RKO (cell line): ENCODE results near the gene GHR.
"Not testable (repeated sequence)": the region's sequence is repeated elsewhere in the genome, so short reads cannot be mapped to it uniquely, and the experiment has no call there.

Source experiments
- DNase-seq: peaks from one replicate; pipeline ENCODE4 v3.0.0-alpha.2; 2016; ENCODE audit warnings: low spot score

The GHR gene

DNA sequence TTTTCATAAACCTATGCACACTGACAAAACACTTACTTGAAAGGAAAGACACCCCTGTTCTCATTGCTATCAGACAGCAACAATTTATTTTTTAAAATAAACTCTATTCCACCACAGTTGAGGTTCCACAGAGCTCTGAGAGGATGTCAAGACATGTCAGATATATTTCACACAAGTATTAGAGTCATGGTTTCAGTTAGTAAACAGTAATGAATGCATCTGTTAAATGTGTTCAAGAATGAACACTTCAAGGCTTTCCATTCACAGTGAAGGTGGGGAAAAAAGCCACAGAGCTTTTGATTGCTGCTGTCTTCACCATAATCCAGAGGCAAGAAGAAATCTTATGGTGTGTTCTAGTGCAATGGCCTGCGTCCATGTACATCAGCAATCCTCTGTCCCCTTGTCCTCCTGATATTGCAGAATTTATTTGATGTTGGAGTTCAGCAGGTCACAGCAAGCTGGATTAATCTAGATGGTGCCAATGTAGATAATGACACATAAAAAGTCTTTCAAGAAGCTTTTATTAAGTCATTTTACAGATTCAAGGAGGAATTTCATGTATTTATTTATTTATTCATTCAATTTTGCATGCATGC, 146.8 kb downstream of the GHR start:
- DNase-seq = no peak

GRCh38 chr5:42570966-42571960, 148.0 kb downstream of the GHR start:
- DNase-seq = peak; percentile 2

DNA sequence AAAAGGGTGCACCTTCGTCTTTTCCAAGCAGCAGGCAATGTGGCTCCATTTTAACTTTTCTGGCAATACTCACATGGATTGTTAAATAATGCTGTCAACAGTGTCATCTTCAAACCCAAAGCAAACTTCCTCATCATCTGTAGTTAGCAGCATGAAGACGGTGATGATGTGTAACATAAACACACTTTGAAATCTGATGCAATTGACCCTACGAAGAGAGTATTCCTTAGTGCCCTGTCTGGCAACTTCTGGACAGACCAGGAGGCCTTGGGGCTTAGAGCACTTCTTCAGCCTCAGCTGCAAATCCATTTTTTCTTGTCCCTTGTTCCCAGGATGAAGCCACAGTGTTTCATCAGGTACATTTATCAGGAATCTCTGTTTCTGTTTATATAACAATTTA, 149.1 kb downstream of the GHR start:
- DNase-seq = no peak

- no peak for DNase-seq
Measured at GRCh38 chr5:42573386-42573785, 150.1 kb downstream of the GHR start.

DNA sequence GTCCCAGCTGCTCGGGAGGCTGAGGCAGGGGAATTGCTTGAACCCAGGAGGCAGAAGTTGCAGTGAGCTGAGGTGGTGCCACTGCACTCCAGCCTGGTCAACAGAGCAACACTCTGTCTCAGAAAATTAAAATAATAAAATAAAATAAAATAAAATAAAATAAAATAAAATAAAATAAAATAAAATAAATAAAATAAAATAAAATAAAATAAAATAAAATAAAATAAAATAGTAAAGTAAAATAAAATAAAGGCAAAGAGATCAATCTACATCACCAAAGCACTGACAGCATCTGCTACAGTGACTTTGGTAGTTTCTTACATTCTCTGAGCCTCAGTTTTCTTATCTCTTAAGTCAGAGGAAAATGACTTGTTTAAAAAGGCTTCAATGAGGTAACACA, 152.7 kb downstream of the GHR start:
- not testable (repeated sequence) for DNase-seq

GRCh38 chr5:42578901-42579300, 155.7 kb downstream of the GHR start:
- not testable (repeated sequence) for DNase-seq

- peak; percentile 4 for DNase-seq
Measured at GRCh38 chr5:42579320-42579719, 156.1 kb downstream of the GHR start.

DNA sequence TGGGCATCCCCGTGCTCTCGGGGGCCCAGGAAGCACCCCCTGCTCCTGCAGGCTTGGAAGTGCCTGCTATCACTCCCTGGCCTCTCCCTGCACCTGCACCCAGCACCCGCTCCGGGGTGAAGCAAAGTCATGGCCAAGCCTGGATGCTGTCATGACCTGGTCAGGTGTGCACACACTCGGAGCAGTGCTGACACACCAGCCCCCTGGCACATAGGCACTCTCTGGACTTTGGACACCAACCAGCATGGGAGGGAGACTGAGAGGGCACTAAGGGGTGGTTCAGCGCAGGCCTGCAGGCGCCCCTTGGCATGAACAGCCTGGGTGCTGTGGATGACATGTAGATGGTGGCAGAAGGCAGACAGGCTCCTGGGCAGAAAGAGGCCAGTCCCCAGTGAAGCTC, 158.6 kb downstream of the GHR start:
- no peak for DNase-seq

- DNase-seq = no peak
Measured at GRCh38 chr5:42582723-42583122, 159.5 kb downstream of the GHR start.

DNA sequence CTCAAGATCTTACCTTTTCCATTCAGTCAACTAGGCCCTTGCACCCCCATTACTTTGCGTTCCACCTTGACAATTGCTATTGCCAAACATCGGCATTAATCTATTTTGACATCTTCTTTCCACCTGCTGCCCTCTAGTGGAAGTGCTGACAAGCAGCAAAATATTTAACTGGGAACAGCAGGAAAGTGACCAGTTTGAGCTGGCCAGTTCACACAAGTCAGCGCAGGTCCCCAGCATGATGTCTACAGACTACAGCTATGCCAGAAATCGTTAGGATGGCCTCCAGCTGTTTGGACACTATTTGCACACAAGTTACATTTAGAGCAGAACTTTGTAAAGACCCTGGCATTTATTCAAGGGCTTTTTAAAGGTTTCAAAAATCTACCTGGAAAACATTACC, 160.1 kb downstream of the GHR start:
- peak; percentile 70 for DNase-seq

DNA sequence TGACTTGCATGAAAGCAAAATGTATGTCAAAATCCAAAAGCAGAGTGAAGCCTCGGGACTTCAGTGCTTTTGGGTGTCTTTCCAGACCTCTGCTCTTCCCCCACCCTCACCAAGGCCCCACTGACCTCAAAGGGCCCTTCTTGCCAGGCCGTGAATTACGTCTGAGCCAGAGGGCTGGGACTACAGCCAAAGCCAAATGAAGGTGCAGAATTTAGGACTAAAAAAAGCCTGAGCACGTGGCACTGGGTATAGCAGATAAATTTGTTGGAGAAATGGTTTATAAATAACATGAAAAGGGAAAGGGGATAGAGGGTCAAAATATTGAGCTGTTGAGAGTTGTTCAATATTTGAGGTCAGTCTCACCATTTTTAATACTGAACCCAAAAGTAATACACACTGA, 163.4 kb downstream of the GHR start:
- no peak for DNase-seq

DNA sequence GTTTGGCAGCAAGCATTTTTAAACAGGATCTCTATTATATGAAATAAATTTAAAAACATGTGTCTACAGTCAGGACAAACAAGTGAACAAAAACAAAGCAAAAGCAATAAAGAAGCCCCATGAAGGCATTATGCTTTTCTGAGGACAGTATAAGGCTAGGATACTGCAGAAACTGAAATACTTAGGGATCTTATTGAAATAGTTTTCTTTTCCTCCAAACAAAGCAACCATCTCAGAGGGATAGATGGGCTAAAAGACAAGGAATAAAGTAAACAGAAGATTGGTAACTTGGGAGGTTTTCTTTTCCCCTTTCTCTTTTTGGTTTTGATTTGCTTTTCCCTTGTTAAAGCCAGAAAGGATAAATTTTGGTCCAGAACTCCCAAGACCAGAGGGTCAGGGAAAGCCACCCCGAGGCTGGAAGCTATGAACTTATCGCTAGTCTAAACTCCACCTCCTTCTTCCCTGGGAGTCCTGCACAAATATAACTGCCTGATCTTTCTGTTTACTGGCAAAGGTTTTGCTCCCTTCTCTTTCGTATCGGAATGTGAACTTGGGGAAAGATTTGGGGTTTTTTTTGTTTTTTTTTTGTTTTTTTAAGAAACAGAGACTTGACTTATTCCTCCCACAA, 164.0 kb downstream of the GHR start:
- DNase-seq = no peak

GRCh38 chr5:42590566-42590965, 167.3 kb downstream of the GHR start:
- no peak for DNase-seq

DNA sequence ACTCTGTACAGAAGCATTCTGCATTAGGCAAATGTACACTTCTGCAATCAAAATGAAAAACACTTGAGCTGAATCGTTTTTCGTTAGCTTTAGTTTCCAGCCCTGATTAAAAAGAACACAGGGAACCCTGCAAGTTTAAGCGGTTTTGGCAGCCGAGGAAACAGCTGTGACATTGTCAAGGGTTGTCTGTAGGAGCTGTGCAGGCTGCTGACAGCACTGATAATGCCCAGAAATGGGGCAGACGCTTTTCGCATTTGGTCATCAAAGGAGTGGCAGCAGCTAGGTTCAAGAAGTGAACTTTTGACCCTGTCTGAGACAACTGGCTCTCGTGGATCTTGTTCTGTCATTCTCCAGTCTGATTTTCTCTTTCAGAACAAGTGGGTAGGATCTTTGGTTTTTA, 167.8 kb downstream of the GHR start:
- DNase-seq = no peak

DNA sequence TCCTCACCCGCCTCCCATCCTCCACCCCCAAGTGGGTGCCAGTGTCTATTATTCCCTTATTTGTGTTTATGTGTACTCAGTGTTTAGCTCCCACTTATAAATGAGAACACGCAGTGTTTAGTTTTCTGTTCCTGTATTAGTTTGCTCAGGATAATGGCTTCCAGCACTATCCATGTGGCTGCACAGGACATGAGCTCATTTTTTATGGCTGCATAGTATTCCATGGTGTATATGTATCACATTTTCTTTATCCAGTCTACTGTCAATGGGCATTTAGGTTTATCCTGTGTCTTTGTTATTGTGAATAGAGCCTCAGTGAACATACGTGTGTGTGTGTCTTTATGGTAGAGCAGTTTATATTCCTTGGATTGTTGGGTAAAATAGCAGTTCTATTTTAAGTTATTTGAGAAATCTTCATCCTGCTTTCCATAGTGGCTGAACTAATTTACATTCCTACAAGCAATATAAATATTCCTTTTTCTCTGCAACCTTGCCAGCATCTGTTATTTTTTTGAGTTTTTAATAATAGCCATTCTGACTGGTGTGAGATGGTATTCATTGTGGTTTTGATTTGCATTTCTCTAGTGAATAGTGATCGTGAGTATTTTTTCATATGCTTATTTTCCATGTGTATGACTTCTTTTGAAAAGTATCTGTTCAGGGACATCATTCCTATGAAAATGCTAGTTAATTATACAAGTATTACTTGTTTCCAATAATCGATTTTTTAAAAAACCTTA, 169.3 kb downstream of the GHR start:
- no peak for DNase-seq

DNA sequence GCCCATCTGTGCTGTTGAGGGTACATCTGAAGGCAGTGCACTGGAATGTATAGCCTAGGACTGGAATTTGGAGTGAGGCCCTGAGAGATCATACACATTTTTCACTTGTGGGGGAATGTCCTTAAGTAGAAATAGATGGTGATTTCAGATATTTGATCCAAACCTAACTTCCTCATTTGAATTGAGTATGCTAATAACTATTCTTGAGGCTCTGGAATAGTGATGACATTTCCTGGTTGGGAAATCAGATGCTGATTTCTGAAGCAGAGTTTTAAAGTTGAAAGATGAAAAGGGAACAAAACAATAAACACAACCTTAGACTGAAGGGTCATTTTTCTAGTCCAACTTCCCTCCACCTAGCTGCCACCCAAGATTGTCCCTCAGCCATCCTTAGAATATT, 170.4 kb downstream of the GHR start:
- no peak for DNase-seq

DNA sequence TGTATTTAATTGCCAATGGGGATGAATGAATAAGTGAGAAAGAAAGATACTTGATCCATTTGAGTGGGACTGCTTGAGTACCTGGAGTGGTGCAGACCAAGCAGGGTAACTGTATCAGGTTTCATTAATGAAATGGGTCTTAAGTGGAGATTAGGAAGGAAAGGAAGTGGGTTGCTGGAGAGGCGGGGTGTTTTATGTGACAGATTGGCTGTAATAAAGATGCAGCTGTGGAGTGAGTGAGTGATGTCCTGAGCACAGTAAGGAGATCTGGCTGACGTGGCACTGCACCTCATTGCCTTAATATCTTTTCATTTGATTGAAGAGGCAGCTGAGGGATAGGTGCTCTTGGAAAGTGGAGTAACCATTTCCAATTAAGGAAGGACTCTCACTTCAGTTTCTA, 172.4 kb downstream of the GHR start:
- DNase-seq = no peak

DNA sequence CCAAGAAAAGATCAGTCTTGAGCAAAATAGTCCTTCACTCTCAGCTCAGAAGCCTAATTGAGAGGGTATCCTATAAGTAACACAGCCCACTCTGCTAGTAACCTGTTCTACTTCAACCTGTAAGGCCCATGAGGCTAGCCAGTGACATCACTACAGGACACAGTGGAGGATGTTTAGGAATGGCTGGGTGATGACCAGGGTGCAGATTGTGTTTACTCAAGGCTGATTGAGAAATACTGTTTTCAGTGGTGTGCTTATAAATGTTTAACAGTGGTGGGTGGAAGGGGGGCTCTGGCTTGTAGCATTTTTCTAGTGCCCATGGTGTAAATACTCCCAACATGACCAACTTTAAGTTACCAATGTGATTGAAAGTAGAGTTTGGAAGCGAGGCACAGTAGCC, 173.6 kb downstream of the GHR start:
- no peak for DNase-seq

GRCh38 chr5:42597318-42597937, 174.2 kb downstream of the GHR start:
- no peak for DNase-seq

DNA sequence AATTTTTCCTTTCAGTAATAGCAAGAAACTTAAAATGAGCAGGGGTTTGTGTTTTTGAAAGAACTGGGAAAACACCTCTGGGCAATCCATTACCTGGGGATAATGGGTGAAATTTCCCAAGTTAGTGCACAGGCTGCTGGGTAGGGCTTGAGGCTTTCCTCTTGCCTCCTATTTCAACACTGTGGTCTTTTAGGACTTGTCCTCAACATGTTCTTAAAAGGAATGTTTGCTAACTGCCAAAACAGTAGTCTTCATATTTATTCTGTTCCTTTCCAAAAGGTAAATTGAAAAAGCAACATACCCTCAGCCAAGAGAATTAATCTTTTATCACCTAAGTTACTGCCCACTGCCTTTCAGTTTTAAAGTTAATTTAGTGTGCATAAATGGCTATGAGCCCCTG, 175.1 kb downstream of the GHR start:
- no peak for DNase-seq

DNA sequence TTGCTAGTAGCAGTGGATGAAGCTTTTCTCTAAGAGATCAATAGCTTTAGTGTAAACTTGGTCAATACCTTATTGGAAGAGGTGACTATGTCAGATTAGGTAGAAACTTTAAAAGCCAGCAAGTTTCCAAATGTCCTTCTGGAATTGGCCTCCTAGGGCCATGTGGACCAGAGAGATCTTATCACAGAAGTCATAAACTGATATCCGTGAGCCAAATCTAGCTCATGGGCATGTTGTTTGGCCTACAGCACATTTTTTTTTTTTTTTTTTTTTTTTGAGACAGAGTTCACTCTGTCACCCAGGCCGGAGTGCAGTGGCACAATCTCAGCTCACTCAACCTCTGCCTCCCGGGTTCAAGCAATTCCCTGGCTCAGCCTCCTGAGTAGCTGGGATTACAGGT, 175.9 kb downstream of the GHR start:
- DNase-seq = no peak

GRCh38 chr5:42600441-42600840, 177.2 kb downstream of the GHR start:
- no peak for DNase-seq
